NCI-H1417 (cell line): ENCODE results near the gene FSTL4.

Experiments
- DNase-seq, 3 experiments: peaks; one replicate each; lab custom pipeline; 2025; lab: John Stamatoyannopoulos, UW

The FSTL4 gene

DNA sequence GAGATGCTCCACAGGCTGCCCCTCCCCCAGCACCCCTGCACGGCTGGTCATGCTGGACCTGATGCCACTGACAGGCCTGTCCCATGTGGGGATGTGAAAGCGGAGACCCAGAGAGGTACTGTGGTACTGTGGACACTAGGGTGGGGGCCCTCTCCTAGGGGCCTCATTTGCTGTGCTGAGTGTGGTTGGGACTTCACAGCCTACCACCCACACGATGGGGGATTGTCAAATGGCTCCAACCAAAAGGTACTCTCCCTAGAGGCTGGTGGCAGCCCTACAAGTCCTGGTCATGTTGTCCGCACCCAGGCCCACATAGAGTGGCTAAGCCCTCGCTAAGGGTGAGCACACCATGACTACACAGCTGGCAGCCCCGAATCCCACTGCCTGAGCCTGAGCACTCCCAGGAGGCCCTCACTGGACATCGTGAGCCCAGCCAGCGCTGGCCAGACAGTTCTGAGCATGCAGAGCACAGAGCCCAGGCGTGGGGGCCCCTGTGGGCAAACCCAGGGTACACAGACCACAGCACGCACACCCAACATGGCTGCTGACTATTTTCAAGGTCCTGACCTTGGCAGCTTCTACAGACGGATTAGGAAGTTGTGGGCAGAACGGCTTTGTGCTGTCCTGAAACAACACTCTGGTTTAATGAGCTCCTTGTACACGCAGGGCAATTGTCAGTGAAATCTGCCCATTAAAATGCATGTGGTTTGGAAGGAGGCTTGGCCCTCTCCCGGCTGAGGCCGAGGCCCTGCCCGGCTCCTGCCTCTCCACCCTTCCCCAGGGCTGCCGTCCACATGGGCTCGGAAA lies 346.4 kb downstream of the FSTL4 start:
- no peak for DNase-seq

DNA sequence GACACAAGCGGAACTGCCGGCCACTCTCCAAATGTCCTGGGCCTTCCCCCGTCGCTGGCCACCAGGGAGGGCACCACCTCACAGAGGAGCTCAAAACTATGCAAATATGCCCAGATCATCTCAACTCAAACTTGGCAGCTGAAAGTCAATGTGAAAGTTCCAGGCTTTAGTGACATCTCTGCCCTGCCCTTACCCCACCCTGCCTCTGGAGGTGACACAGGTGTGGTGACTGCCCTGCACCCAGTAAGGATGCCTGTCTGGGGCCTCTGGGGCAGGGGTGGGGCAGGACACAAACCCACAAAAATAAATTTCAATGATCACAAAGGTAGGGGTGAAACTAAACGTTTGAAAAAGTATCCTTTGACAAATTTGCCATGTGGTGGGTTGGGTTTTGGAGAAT lies 347.1 kb downstream of the FSTL4 start:
- DNase-seq: no peak

DNA sequence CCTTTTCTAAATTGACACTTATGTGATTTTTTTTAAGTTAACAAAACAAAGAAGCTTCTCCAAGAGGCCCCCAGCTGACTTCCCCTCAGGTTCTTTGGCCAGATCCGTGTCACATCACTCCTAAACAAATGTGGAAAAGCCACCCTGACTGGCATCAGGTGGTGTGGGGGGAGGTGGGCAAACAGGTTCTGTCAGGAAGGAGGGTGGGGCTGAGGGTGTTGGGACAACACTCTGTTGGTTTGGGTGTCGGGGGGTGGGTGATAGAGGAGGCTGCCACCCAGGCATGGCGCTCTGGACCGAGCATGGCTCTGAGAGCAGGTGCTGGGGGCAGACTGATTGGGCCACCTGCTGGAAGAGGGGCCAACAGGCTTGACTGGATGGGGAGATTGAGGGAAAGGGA lies 349.7 kb downstream of the FSTL4 start:
- peak in 2 of 3 experiments; percentile 12 to 32 for DNase-seq

- no peak for DNase-seq
These were observed 350.3 kb downstream of the FSTL4 start for GRCh38 chr5:133261993-133262392.

DNA sequence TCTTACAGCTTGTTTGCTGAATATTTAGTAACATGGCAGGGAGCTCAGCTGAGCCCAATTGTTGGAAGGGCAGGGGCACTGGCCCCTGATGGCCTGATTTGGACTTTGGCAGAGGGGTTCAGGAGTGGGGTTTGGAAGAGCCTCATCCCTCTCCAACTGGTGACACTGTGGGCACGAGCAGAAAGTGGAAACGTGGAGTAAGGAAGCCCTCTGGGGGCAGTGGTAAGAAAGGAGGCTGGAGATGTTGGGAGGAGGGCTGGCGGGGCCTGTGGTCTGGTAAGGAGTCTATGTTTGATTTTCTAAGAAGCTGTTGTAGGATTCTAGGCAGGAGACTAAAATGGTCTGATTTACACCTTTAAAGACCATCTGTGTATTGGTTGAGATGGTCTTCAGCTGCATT lies 351.6 kb downstream of the FSTL4 start:
- DNase-seq: no peak

DNA sequence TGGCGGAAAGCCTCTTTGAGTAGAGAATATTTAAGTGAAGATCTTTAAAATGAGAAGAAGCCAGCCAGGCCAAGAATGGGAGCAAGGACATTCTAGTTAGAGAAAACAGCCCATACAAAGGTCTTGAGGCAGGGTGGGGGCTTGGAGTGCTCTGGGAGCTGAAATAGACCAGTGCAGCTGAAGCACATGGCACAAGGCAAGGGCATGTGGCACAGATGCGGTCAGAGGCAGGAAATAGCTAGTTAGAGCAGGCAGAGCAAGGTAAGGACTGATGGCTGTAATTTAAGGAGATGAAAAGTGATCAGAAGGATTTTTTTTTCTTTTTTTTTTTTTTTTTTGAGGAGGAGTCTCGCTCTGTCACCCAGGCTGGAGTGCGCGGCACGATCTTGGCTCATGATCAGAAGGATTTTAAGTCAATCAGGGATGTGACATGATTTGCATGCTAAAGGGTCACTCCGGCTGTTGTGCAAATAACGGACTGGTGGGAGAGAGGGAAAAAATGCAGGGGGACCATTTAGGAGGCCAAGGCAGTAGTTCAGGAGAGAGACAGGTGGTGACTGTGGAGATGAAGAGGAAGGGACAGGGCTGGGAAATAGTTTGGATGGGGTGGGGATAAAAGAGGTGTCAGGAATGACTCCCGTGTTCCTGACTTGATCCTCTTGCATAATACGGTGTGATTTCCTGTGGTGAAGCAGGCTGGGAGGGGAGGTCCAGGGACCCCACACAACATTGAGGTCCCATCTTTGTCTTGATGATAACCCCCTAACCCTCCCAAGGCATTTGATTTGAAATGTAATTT lies 352.9 kb downstream of the FSTL4 start:
- DNase-seq: no peak

DNA sequence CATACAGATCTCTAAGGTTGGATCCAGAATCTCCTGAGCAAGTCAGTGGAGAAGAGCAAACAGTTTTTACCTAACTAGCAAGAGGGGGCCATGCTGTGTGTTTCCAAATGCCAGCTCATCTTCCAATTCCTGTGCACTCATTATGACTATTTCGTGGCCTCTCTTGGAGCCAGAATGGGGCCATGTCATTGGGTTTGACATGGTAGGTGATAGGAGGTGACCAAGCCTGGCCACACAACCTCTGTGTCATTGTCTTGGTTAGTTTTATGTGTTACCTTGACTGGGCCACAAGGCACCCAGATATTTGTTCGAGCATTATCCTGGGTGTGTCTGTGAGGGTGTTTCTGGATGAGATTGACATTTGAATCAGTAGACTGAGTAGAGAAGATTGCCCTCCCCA lies 354.4 kb downstream of the FSTL4 start:
- no peak for DNase-seq

- DNase-seq: peak in 2 of 3 experiments; percentile 53 to 70
These were observed 356.1 kb downstream of the FSTL4 start for GRCh38 chr5:133256276-133256675.

DNA sequence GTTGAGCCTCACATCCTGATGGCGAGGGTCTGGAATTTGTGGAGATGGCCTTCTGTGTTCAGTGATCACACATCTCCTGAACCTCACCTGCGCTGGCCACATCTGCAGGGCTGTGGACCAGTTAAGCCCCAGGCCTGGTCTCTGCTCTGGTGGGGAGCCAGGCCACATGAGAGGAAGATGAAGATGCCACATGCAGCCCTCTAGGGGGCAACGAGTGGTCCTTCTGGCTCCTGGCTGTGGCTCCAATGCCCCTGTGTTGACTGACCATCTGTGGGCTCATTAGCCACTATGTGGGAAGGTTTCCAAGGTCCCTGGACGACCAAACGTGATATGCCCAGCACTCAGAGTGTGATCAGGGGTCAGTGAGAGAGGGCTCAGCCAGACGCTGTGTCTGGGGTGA lies 357.5 kb downstream of the FSTL4 start:
- DNase-seq: no peak

DNA sequence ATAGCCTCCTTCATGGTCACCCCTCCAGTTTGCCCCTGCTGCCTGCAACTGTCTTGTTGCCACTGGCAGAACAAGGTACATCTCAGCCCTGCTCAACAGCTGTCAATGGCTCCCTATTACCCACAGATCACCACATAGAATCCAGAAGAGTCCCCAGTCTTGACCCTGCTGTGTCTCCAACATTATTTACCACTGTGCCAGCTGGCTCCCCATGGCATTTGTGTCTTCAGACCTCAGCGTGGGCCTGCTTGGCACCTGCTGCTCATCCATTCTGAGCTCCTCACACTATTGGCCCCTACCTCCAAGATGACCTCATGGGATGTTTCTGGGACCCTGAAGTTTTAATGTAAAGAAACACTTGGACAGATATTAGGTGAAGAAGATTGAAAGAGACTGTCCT lies 358.7 kb downstream of the FSTL4 start:
- no peak for DNase-seq

GRCh38 chr5:133253070-133253469 lies 359.3 kb downstream of the FSTL4 start:
- DNase-seq: peak in 2 of 3 experiments; percentile 22 to 58

DNA sequence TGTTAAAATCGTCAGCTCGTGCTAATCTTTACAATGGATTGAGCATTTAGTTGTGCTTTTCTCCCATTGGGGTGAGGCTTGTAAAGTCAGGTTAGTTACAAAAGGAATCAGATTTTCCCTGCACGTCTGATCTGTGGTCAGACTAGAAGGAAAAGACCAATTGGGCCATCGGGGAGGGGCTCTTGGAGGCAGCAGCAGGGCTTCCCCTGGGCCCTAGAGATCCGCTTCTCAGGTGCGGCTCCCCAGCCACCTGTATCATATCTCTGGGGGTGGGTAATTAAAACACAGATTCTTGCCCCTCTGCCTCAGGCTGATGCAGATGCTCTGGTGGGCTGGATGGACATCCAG lies 360.2 kb downstream of the FSTL4 start:
- DNase-seq: no peak

DNA sequence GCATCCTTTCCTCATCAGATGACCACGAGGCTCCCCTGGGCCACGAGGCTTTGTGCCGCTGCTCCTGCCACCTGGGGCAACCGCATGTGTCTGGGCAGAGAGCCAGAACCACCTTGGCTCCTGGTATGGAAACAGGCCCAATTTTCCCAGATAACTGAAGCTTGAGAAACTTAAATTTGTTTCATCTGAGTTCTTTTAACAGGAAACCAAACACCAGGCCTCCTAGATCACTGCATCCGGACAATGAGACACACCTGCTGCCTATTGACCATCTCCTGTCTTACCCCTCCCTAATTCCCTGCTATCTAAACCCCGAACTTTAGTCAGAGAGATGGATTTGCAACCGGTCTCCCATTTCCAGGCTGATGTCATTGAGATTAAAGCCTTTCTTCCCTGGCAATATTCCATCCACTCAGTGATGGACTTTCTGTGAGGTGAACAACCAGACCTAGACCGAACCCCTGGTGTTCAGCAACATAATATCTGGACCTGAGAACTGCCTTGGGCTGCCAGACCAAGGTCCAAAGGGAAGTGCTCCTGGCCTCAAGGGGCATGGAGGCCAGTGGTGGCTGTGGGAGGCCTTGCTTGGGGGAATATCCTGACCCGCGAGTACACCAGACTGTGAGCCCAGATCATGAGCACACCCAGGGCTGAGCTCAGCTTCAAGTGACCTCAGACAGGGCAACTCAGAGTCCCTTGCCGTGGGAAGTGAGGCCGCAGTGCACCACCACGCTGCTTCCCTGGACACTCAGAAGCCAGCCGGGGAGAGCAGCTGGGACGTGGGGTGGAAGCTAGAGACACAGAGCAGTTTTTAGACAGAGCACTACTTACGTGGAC lies 360.8 kb downstream of the FSTL4 start:
- DNase-seq: peak in 1 of 3 experiments; percentile 13

- DNase-seq: no peak
These were observed 361.8 kb downstream of the FSTL4 start for GRCh38 chr5:133250527-133250926.

- DNase-seq: no peak
These were observed 362.7 kb downstream of the FSTL4 start for GRCh38 chr5:133249593-133249992.

- DNase-seq: peak in 1 of 3 experiments; percentile 26
These were observed 364.3 kb downstream of the FSTL4 start for GRCh38 chr5:133247881-133248624.

DNA sequence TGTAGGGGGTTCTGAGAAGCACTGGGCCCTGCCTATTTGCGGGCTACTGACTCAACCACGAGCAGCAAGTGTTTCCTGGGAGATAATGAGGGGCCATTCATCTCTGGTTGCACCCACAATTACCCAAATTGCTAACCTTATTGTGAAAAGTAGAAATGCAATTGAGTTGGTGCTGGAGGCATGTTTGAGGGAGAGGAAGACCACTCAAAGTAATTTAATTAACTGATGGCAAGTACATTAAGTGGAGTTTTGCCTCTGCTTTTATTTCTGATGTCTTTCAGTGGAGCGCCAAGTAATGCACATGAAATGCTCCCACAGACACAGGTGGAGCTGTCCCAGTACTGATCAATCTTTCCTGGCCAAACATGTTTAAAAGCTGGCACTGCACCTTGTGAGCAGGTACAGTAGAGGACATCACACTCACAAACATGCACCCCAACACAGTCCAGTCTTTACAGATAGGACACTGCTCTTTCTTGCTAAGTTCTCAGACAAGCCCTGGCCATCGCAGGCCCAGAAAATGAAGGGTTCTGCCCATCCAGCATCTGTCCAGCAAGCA lies 365.1 kb downstream of the FSTL4 start:
- peak in 2 of 3 experiments; percentile 48 to 76 for DNase-seq

DNA sequence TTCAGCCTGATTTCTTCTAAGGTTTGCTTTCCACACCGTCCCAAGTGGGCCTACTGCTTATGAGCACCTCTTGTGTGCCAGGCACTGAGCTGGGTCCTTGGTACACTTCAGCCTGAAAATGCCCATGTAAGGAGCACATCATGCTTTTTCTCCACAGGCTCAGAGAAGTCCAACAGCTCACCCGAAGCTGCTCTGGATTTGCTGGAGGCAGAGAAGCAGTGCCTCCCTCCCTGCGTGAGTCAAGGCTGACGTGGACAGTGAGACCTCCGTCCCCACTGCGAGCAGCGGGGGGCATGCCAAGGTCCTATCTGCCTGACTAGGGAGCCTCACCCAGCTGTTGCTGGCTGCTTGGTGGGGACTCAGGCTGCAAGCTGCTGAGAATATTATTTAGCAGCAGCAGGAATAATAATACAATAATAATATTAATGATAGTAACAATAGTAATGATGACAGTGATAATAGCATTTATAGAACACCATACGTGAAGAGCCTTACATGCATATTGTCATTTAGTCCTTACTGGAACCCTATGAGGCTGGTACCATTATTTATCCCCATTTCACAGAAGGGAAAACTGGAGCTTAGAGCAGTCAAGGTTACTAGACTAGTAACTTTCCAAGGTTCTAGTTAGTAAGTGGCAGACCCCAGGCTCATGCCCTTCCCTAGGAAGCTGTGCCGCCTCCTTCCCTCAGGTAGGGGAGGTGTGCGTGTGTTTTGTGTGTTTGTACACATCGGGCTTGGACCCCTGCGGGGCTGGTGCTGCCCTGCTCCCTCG lies 365.8 kb downstream of the FSTL4 start:
- DNase-seq: no peak

- DNase-seq: no peak
These were observed 366.3 kb downstream of the FSTL4 start for GRCh38 chr5:133246053-133246370.

DNA sequence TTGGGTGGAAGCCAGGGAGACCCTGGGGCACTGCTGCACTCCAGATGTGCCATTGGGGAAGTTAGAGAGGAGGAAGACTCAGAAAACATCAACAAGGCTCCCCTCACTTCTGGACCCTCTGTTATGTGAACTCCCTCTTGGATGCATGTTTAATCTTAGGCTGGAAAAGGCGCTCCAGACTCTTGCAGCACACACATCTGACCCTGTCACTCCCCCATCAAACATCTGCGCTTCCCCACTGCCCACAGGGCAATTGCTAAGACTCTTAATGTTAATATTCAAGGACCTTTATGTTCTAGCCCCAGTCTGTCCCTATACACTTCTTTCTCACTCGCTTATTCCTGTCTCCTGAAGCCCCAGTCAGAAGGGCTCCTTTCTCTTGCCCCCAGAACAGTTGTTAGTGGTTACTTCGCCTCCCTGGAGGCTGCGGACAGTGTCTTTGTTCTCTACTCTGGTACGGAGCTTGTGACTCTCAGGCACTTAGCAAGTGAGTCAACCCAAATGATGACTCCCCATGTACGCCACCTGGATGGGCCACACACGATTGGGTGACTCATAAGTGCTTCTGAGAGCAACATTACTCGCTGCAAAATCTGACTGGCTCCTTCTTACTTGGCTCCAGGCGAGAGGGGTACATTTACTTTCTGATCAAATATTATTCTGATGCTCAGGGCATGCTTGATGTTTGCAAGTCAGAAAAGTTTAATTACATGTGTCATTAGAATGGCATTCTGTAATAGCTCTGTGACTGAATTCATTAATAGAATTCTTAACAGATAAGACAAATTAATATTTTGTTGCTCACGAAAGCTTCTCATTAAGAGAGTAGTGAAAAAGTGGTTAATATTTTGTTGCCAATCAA lies 366.9 kb downstream of the FSTL4 start:
- DNase-seq: peak in 2 of 3 experiments; percentile 28 to 69
